ENCODE measurements around the gene CRYBA4.
A peak's percentile ranks its signal among the peaks of the same experiment; 100 is the strongest.

CRYBA4 gene

DNA sequence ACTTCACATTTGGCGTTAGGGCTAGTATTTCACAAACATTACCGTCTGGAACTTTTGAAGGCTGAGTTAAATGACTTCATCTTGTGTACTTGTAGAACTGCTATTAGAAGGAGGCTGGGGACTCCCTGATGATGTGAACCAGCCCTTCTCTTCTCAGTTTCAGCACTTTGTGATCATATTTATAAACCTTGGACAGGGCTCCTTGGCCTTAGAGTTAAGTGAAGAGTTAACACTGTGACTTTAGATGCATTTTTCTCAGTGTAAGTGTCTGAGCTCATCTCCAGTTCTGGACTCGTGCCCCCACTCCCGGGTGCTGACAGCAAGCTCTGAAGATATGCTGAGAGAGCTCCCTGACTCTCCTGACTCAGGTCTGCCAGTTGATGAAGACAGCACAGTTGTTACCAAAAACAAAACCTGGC is 44.1 kb downstream of the CRYBA4 start:
- no peak for DNase-seq

- DNase-seq: no peak
These were observed 45.4 kb downstream of the CRYBA4 start for GRCh38 chr22:26667140-26667539.

- peak; percentile 34 for DNase-seq
These were observed 47.3 kb downstream of the CRYBA4 start for GRCh38 chr22:26669060-26669481.

- DNase-seq: no peak
These were observed 48.7 kb downstream of the CRYBA4 start for GRCh38 chr22:26670459-26670858.

GRCh38 chr22:26671317-26672059 is 49.7 kb downstream of the CRYBA4 start:
- DNase-seq: no peak

DNA sequence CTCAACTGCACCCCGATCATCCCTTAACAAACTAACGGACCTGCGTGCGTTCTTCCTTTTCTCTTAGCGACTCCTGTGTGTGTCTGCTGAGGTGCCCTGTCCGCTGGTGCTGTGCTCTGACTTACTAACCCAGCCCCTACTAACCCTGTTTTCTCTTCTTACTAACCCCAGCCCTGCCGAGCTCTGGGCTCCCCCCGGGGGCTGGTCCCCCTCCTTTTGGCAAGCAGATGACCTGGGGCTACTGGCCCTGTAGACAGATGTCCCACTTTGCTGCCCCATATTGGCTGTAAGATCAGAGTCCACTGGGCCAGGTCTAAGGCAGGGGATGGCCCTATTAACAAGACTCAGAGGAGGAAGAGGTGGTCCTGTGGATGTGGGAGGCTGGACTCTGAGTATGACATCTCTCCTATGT is 50.3 kb downstream of the CRYBA4 start:
- no peak for DNase-seq

DNA sequence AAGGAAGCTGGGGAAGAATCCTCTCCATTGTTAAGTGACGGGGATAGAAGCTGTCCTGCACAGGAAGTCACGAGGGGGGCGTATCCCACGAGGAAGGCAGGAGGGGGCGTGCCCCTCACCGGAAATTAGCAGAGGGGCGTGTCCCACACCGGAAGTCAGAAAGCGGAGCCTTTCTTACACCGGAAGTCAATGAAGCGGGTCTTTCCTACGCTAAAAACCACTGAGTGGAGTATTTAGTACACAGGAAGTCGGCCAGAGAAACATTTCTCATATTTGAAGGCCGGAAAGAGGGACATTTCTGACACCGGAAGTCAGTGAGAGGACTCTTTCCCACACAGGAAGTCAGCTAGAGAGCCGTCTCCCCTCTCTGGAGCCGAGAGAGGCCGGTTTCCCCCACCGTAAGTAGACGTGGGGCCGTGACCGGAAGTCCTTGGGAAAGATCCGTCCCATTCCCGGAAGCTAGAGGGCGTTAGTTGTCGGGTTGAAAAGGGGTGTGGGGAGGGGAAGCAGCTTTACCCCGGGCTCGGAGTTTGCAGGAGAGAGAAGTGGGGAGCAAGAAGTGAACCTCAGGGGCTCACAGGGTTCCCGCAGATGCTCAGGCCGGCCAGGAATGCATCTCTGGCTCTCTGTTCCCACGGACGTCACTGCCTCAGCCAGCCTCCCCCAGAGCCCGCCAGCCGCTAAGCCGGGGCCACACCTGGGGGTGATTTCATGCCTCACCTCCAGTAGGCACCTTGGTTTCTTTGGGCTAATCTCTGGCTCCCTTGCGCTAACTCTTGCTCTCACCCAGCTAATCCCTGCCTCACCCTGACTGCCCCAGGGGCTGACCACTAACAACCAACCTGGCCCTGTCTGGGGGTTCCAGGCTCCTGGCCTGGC is 51.1 kb downstream of the CRYBA4 start:
- DNase-seq: peak; percentile 94

- DNase-seq: no peak
These were observed 51.7 kb downstream of the CRYBA4 start for GRCh38 chr22:26673486-26673885.

DNA sequence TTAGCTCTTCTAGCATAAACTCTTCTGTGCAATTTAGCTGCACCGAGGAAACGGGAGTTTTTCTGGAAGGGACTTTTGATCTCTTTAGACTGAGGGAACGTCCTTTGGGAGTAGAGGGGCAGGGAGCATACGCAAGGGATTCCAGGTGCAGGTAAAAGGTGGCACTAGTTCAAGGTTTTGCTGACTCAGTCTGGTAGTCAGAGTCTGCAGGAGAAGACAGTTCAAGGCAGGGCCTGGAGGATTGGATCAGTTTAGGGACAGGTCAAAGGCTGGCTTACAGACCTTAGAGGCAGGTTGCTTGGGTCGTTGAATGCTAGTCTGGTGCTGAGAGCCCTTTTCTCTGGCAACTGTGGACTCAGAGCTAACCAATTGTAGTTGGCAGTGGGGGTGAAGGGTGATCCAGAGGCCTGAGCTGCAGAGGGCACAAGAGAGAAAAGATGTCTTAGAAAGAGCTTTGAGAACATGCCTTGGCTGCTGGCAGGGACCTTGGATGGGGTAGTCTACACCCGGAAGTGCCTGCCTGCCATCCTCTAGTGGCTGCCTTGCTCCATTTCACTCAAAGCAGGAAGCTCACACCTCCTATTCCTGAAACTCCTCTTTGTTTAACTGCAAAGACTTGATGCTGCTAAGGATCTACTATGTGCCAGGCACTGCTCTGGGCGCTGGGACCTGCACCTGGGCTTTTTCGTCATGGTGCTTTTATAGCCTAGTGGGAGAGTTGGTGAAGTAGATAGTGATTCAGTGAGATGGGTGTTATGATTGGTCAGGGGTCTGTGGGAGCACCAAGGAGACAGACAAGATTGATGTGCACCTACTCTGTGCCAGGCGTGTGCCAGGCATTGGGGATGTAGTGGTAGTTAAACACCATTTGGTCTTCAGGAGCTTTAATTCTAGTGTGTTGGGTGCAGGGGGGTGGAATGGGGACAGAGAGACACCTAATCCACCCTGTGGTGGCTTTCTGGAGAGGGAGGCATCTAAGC is 52.7 kb downstream of the CRYBA4 start:
- peak; percentile 16 for DNase-seq

- no peak for DNase-seq
These were observed 54.0 kb downstream of the CRYBA4 start for GRCh38 chr22:26675687-26676268.

DNA sequence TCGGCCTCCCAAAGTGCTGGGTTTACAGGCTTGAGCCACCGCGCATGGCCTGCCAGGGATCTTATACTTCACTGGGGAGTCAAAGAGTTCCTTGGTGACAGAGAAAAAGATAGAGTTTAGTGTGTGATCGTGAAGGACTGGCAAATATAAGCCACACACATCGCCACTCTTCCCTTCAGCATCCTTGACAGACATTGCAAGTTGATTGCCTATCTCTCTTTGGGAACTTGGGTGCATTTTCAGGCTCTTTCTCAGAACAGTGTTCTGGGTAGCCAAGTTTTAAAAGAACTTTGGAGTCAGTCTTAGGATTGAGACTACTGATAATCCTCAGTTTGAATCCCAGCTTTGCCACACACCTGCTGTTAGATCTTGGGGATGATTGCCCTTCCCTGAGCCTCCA is 55.5 kb downstream of the CRYBA4 start:
- no peak for DNase-seq

DNA sequence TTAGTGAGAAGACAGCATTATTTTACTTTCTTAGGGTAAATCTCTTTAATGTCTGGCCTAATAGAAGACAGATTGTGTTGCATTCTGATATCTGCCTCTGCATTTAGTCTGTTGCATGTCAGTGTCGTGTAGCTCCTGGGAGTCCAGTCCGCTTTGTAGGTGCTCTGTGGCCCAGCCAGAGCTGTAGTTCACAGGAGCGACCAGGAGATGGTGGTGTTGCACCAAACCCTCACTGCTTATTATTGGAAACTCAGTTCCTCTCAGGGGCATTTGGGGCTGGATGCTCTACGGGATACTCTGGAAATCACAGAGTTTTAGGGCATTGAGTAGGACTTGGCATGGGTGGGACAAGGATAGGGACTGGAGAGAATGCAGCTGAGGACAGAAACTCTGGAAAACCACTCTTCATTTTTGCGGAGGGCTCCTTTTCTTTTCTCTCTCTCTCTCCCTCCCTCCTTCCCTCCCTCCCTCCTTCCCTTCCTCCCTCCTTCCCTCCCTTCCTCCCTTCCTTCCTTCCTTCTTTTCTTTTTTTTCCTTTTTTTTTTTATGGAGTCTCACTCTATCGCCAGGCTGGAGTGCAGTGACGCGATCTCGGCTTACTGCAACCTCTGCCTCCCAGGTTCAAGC is 57.4 kb downstream of the CRYBA4 start:
- no peak for DNase-seq
